ENCODE results near the gene CAMK2D.
"Not testable (repeated sequence)": the region's sequence is repeated elsewhere in the genome, so short reads cannot be mapped to it uniquely, and the experiment has no call there.

Gene CAMK2D

DNA sequence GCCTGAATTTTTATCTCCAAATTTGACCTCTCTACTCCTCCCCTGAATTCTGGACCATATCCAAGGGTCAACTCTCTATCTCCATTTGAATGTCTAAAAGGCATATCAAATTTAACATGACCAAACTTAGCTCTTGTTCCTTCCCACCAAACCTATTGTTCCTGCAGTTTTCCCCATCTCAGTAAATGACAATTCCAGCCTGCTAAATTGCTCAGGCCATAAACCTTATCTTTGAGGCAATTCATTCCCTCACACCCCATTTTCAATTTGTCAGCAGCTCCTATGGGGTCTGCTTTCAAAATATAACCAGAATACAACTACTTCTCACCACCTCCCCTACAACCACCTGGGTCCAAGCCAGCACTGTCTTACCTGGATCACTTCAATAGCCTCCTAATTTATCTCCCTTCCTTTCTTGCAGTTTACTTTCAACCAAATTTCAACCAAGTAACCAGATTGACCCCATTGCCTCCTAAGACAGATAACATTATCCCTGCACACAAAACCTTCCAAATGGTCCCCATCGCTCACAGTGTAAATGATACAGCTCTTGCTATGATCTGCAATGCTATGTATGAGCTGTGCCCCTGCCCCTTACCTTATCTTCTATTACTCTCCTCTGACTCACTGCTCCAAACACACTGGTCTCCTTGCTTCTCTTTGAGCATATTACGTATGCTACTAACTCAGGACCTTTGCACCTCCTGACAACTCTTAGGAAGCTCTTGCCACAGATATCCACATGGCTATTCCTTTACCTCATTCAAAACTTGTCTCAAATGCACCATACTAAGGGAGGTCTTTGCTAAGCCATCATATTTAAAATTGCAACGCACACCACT lies 66.0 kb downstream of the CAMK2D start:
- DNase-seq: no peak
- TF ChIP-seq GATA1 (IDR thresholded peaks at IDR 0.05; ENCODE audit: low read depth, low read length): no peak
- TF ChIP-seq POLR2A (IDR thresholded peaks at IDR 0.05; ENCODE audit: low read length): no peak

GRCh38 chr4:113694008-113694407 lies 67.5 kb downstream of the CAMK2D start:
- DNase-seq: no peak
- no peak for TF ChIP-seq GATA1 (IDR thresholded peaks at IDR 0.05; ENCODE audit: low read depth, low read length)
- no peak for TF ChIP-seq POLR2A (IDR thresholded peaks at IDR 0.05; ENCODE audit: low read length)

- TF ChIP-seq GATA1 (IDR thresholded peaks at IDR 0.05; ENCODE audit: low read depth, low read length): no peak
- TF ChIP-seq POLR2A (IDR thresholded peaks at IDR 0.05; ENCODE audit: low read length): no peak
- DNase-seq: no peak
Measured at GRCh38 chr4:113692809-113693411, 68.6 kb downstream of the CAMK2D start.

GRCh38 chr4:113691676-113692075 lies 69.9 kb downstream of the CAMK2D start:
- no peak for TF ChIP-seq GATA1 (IDR thresholded peaks at IDR 0.05; ENCODE audit: low read depth, low read length)
- no peak for DNase-seq

GRCh38 chr4:113689394-113689793 lies 72.1 kb downstream of the CAMK2D start:
- no peak for DNase-seq
- no peak for TF ChIP-seq POLR2A (IDR thresholded peaks at IDR 0.05; ENCODE audit: low read length)
- TF ChIP-seq GATA1 (IDR thresholded peaks at IDR 0.05; ENCODE audit: low read depth, low read length): no peak

DNA sequence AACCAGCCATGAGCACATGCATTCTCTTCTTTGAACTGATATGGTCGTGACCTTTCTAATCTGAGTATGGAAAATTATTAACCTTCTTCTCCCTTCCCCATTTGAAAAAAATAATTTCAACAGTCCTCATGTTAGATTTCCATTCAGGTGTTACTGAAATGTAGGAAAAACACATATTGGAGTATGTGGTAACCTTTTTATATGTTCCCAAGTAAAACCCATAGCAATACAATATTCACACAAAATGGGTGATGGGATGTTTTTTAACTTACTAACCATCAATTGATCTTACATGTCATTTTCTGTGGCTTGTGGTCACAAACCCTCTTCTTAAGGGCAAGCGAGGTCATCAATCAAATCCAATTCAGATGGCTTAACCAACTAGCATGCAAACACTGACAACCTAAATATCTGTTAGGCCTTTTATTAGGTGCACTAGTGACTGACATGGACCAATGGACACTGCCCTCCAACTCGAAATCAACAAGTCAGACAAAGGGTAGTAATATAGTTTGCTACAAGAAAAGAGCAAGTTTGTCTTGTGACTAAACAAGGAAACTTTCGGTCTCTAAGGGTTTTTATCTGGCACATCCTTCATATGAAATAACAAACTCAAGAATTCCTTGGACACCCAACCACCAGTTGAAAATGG lies 74.3 kb downstream of the CAMK2D start:
- no peak for DNase-seq
- TF ChIP-seq POLR2A (IDR thresholded peaks at IDR 0.05; ENCODE audit: low read length) (no peak), GATA1 (IDR thresholded peaks at IDR 0.05; ENCODE audit: low read depth, low read length) (no peak)

GRCh38 chr4:113685157-113685556 lies 76.4 kb downstream of the CAMK2D start:
- not testable (repeated sequence) for DNase-seq

- no peak for DNase-seq
- TF ChIP-seq POLR2A (IDR thresholded peaks at IDR 0.05; ENCODE audit: low read length): no peak
- TF ChIP-seq GATA1 (IDR thresholded peaks at IDR 0.05; ENCODE audit: low read depth, low read length): no peak
Measured at GRCh38 chr4:113684534-113685091, 76.9 kb downstream of the CAMK2D start.

GRCh38 chr4:113682730-113683537 lies 78.6 kb downstream of the CAMK2D start:
- DNase-seq: no peak
- TF ChIP-seq GATA1 (IDR thresholded peaks at IDR 0.05; ENCODE audit: low read depth, low read length) (no peak), POLR2A (IDR thresholded peaks at IDR 0.05; ENCODE audit: low read length) (no peak)

- no peak for DNase-seq
- no peak for TF ChIP-seq POLR2A (IDR thresholded peaks at IDR 0.05; ENCODE audit: low read length)
- TF ChIP-seq GATA1 (IDR thresholded peaks at IDR 0.05; ENCODE audit: low read depth, low read length): no peak
Measured at GRCh38 chr4:113678641-113679040, 82.9 kb downstream of the CAMK2D start.

DNA sequence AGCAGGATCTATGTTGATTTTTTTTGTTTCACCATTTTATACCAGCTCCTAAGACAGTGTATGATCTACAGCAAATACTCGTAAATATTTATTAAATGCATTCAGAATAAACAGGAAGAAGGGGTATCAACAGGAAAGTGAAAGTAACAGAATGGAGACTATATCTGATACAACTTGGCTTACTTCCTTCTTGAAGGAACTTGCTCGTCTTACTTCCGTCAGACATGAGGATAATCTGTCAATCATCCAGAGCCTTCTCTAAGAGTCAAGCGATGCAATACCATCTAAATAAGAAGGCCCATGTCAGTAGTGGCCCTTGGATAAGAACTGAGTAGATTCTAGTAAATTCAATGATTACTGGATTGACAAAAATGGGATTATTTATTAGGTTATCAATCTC lies 84.2 kb downstream of the CAMK2D start:
- no peak for DNase-seq
- TF ChIP-seq GATA1 (IDR thresholded peaks at IDR 0.05; ENCODE audit: low read depth, low read length) (no peak), POLR2A (IDR thresholded peaks at IDR 0.05; ENCODE audit: low read length) (no peak)

DNA sequence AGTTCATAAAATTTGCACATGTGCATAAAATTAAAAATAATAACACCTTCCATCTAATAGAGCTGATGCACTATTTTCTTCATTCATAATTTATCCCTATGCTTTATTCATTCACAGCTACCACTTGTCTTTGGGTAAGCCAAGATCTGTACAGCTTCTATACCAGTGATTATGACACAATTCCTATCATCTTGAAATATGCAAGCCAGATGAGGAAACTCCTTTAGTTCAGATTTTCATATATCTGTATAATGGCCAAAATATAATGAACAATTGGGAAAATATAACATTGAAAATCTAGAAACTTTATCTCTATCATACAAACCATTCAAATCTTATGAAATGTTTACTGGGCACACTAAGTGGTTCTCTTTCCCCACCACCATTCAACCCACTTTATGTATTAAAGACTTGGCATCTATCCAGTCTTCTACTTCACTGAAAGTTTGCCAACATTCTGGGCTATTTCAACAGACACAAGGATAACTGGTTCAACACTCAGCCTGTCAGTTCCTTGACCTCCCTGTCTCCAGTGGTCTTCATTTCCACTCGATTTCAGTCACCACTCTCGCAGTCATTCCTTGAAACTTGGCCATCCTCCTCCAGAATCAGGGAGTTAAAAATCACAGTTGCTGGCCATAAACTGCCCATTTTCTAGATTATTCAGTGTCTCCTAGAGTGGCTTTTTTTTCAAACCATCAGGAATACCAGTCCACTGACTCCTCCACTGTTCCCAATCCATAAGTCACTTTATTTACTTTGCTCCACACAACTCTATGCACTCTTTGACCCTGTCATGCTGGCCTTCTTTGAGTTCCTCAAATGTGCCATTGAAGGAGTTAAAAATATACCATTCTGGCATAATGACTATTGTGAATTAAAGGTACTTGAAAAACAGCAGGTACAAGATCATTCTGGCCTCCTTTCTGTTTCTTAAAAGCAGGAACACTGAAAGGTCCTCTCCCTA lies 85.5 kb downstream of the CAMK2D start:
- no peak for TF ChIP-seq POLR2A (IDR thresholded peaks at IDR 0.05; ENCODE audit: low read length)
- no peak for TF ChIP-seq GATA1 (IDR thresholded peaks at IDR 0.05; ENCODE audit: low read depth, low read length)
- no peak for DNase-seq

GRCh38 chr4:113674733-113675132 lies 86.8 kb downstream of the CAMK2D start:
- no peak for DNase-seq
- TF ChIP-seq POLR2A (IDR thresholded peaks at IDR 0.05; ENCODE audit: low read length): no peak
- no peak for TF ChIP-seq GATA1 (IDR thresholded peaks at IDR 0.05; ENCODE audit: low read depth, low read length)

Measured in erythroblast (primary cell).